Upper lobe of right lung (tissue), 1 donor: ENCODE measurements around the gene BPTF. TPM values are rescaled to one million over a fixed set of nuclear protein-coding genes. Genes with fewer than 3 reads are reported as not detected.

Experiments
- ATAC-seq: fragments of 200-7000 bp; cut with Tn5 transposase; one replicate; pipeline ENCODE4 v1.9.1; 2020; ENCODE audit warnings: mild to moderate bottlenecking, moderate library complexity
- DNase-seq: peaks from one replicate; pipeline ENCODE4 v3.0.0-alpha.2; 2020
- H3K27ac ChIP-seq: fragments of 200-600 bp; one replicate; pipeline ENCODE4 v1.8.0; 2022
- H3K27me3 ChIP-seq: fragments of 200-600 bp; one replicate; pipeline ENCODE4 v1.8.0; 2022; ENCODE audit warnings: mild to moderate bottlenecking
- H3K36me3 ChIP-seq: fragments of 200-600 bp; one replicate; pipeline ENCODE4 v1.8.0; 2022
- H3K4me1 ChIP-seq: fragments of 200-600 bp; one replicate; pipeline ENCODE4 v1.8.0; 2022
- H3K4me3 ChIP-seq: fragments of 200-600 bp; one replicate; pipeline ENCODE4 v1.8.0; 2022; ENCODE audit warnings: mild to moderate bottlenecking
- H3K9me3 ChIP-seq: fragments of 200-600 bp; one replicate; pipeline ENCODE4 v1.8.0; 2022
- intact Hi-C: fragments of 100-400 bp; cut with DNase I; formaldehyde crosslinking; loops from one replicate; pipeline ENCODE4 v1.11.0; 2022
- long read RNA-seq: library from polyadenylated mRNA; unstranded; transcript quantifications from one replicate; pipeline ENCODE4 v2.0.0, GENCODE V29; 2021
- total RNA-seq: library from RNA; stranded (reverse); fragmentation: NEBNext Ultra II Directional; extraction: Animal tissue kit (Norgen Biotek cat#: 25700); gene quantifications from one replicate; pipeline ENCODE4 v1.2.1, GENCODE V29; 2021
- TF ChIP-seq, protein P1 (sequence below): fragments of 200-600 bp; IDR thresholded peaks from one replicate; pipeline ENCODE4 v1.8.0; 2022; ENCODE audit warnings: antibody characterized with exemption
- donor health status: DM: no; HTN: yes; CAD: no; lungs with severe emphysema.

Gene BPTF
- total RNA-seq: 91.8 TPM
- long read RNA-seq, partial matches to known transcripts: 10 of 18 reads
- long read RNA-seq, other reads (novel, unspliced or antisense): 8 of 18 reads

- Histone ChIP-seq H3K36me3 (no peaks in the 10 kb centered on the region), H3K27me3 (no peaks in the 10 kb centered on the region), H3K4me3 (peak within 1 kb of the TSS; percentile 67), H3K9me3 (no peaks in the 10 kb centered on the region), H3K27ac (peak within 1 kb of the TSS; percentile 90), H3K4me1 (peaks cover 21% of the 10 kb centered on the region)
- intact Hi-C loops: no loop called here
- DNase-seq (peak; percentile 97), ATAC-seq (peak; percentile 98)
- TF ChIP-seq, protein P1, sequence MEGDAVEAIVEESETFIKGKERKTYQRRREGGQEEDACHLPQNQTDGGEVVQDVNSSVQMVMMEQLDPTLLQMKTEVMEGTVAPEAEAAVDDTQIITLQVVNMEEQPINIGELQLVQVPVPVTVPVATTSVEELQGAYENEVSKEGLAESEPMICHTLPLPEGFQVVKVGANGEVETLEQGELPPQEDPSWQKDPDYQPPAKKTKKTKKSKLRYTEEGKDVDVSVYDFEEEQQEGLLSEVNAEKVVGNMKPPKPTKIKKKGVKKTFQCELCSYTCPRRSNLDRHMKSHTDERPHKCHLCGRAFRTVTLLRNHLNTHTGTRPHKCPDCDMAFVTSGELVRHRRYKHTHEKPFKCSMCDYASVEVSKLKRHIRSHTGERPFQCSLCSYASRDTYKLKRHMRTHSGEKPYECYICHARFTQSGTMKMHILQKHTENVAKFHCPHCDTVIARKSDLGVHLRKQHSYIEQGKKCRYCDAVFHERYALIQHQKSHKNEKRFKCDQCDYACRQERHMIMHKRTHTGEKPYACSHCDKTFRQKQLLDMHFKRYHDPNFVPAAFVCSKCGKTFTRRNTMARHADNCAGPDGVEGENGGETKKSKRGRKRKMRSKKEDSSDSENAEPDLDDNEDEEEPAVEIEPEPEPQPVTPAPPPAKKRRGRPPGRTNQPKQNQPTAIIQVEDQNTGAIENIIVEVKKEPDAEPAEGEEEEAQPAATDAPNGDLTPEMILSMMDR: peak; percentile 95
These were observed at the start of gene BPTF for GRCh38 chr17:67824735-67825626. Gene BPTF (plus strand): TSS chr17:67825503. CDS start chr17:67825725, 222 bp downstream.

DNA sequence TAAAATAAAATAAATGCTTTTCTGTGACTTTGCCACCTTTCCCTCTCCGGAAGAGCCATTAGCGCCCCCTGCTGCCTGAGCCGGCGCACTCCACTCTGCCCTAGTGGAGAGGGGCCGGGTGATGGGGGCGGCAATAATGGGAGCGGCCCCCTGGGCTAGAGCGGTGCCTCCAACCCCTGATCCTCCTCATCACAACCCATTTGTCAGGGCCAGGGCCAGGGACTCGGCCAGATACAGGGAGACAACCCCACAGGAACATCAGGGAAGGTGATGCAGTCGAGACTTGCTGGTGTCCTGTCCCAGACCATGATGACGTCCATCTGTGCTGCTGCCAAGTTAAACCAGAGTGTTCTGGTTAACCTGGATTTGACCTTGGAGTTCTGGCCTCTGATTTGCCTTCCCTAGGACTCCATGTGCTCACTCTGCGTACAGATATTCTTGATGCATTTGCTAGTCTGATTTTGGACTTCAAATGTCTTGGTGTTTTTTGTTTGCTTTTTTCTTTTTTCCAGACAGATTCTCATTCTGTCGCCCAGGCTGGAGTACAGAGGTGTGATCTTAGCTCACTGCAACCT, 46.1 kb upstream of the BPTF start:
- intact Hi-C loops: no loop called here

DNA sequence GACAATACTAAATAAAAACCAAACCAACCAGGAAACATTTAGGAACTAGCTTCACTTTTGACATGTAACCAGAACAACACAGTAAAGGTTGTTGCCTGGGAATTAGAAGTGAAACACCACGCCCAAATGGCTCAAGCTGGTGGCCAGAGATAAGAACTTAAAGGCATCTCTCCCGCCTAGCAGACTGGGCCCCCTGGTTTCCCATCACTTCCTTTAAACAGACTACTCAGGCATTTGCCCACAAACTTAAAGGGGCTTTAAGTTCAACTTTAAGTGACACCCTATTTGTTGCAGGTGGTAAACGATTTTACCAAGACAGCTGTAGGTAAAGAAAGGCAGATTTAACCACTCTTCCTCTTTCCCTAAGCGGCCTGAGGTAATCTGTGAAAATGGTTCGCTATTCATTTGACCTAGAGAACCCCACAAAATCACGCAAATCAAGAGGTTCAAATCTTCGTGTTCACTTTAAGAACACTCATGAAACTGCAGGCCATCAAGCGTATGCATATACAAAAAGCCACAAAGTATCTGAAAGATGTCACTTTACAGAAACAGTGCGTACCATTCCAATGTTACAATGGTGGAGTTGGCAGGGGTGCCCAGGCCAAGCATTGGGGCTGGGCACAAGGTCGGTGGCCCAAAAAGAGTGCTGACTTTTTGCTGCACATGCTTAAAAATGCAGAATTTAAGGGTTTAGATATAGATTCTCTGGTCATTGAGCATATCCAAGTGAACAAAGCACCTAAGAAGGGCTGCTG, 40.8 kb upstream of the BPTF start:
- intact Hi-C loops: no loop called here
- ATAC-seq (no peak), DNase-seq (no peak)
- no peak overlapping the region for H3K27ac ChIP-seq
- TF ChIP-seq, protein P1: no peak
- no peak overlapping the region for H3K4me3 ChIP-seq
- H3K4me1 ChIP-seq: no peaks in the 10 kb centered on the region
- H3K36me3 ChIP-seq: no peaks in the 10 kb centered on the region
- no peaks in the 10 kb centered on the region for H3K27me3 ChIP-seq
- H3K9me3 ChIP-seq: no peaks in the 10 kb centered on the region

More for the DNA sequence above, 46.1 kb upstream of the BPTF start:
- no peaks in the 10 kb centered on the region for H3K4me1 ChIP-seq
- H3K27me3 ChIP-seq: no peaks in the 10 kb centered on the region
- ATAC-seq (peak; percentile 87), DNase-seq (peak; percentile 69)
- H3K27ac ChIP-seq: no peak overlapping the region
- no peak overlapping the region for H3K4me3 ChIP-seq
- TF ChIP-seq, protein P1: peak; percentile 57
- H3K36me3 ChIP-seq: no peaks in the 10 kb centered on the region
- no peaks in the 10 kb centered on the region for H3K9me3 ChIP-seq

GRCh38 chr17:67785122-67785477, 40.2 kb upstream of the BPTF start:
- ATAC-seq (no peak), DNase-seq (no peak)
- Histone ChIP-seq H3K4me1 (no peaks in the 10 kb centered on the region), H3K36me3 (no peaks in the 10 kb centered on the region), H3K27me3 (no peaks in the 10 kb centered on the region), H3K27ac (no peak overlapping the region), H3K4me3 (no peak overlapping the region), H3K9me3 (no peaks in the 10 kb centered on the region)
- TF ChIP-seq, protein P1: no peak
- intact Hi-C loops: no loop called here

DNA sequence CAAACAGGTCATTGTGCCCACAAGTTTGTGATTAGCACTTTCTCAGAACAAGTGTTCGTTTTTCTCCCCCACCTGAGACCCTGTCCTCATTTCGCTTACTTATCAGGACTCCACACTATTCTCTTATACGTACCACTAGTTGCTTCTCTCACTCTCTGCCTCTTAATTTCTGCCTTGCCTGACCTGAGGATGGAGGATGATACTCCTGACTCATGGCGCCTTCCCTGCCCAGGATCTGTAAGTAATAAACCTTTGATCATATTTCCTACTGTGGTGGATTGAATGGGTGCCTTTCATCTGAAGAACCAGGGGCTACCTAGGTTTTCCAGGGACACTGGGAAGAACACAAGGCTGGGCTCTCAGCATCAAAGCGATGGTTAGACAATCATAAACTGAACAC, 39.8 kb upstream of the BPTF start:
- ATAC-seq: no peak
- no peaks in the 10 kb centered on the region for H3K4me1 ChIP-seq
- no peaks in the 10 kb centered on the region for H3K36me3 ChIP-seq
- no peak for DNase-seq
- H3K9me3 ChIP-seq: no peaks in the 10 kb centered on the region
- intact Hi-C loops: no loop called here
- TF ChIP-seq, protein P1: no peak
- H3K4me3 ChIP-seq: no peak overlapping the region
- no peaks in the 10 kb centered on the region for H3K27me3 ChIP-seq
- no peak overlapping the region for H3K27ac ChIP-seq
